DND-41 (cell line): Measurements from ENCODE around the gene CLTB.
"Not testable (repeated sequence)": the region's sequence is repeated elsewhere in the genome, so short reads cannot be mapped to it uniquely, and the experiment has no call there.

Experiments used
- ATAC-seq: fragments of 200-7000 bp; cut with Tn5 transposase; 3 replicates; pipeline ENCODE4 v1.9.1; 2021; ENCODE audit warnings: low read depth; ENCODE audit not compliant: insufficient read depth
- DNase-seq: peaks from one replicate; pipeline ENCODE4 v3.0.0-alpha.2; 2020
- H2AFZ ChIP-seq: 2 replicates; pipeline ENCODE4 v1.6.0; 2012; ENCODE audit warnings: low read depth, low read length
- H3K27ac ChIP-seq: 2 replicates; pipeline ENCODE4 v1.5.1; 2012; ENCODE audit warnings: low read length, inconsistent platforms
- H3K27me3 ChIP-seq: fragments of 200-600 bp; sonication (generic); 2 replicates; pipeline ENCODE4 v1.6.0; 2012; ENCODE audit warnings: low read length, mild to moderate bottlenecking, inconsistent platforms; ENCODE audit not compliant: insufficient read depth, poor library complexity
- H3K36me3 ChIP-seq: 2 replicates; pipeline ENCODE4 v1.5.1; 2012; ENCODE audit warnings: low read length, inconsistent platforms; ENCODE audit not compliant: insufficient read depth
- H3K4me1 ChIP-seq: 2 replicates; pipeline ENCODE4 v1.5.1; 2012; ENCODE audit warnings: mild to moderate bottlenecking, low read length; ENCODE audit not compliant: insufficient read depth
- H3K4me2 ChIP-seq: 2 replicates; pipeline ENCODE4 v1.6.0; 2012; ENCODE audit warnings: mild to moderate bottlenecking, moderate library complexity, low read length, inconsistent platforms; ENCODE audit not compliant: insufficient read depth
- H3K4me3 ChIP-seq, 2 experiments: fragments of 200-600 bp in 1 of 2; shearing (Covaris generic) in 1 of 2; 2 replicates each; pipeline ENCODE4 v1.5.1; 2012 to 2016; ENCODE audit warnings: inconsistent platforms in 2 of 2, low read length in 2 of 2, mild to moderate bottlenecking in 2 of 2, low read depth in 1 of 2, moderate library complexity in 1 of 2
- H3K79me2 ChIP-seq: 2 replicates; pipeline ENCODE4 v1.6.0; 2012; ENCODE audit warnings: low read length, inconsistent platforms; ENCODE audit not compliant: insufficient read depth
- H3K9ac ChIP-seq: 2 replicates; pipeline ENCODE4 v1.6.0; 2012; ENCODE audit warnings: low read depth, mild to moderate bottlenecking, inconsistent platforms, low read length, moderate library complexity
- H3K9me3 ChIP-seq: 2 replicates; pipeline ENCODE4 v1.5.1; 2012; ENCODE audit warnings: low read length, moderate library complexity, mild to moderate bottlenecking, inconsistent platforms; ENCODE audit not compliant: insufficient read depth, severe bottlenecking
- H4K20me1 ChIP-seq: 2 replicates; pipeline ENCODE4 v1.6.0; 2012; ENCODE audit warnings: low read length; ENCODE audit not compliant: insufficient read depth
- CTCF ChIP-seq: IDR thresholded peaks from 2 replicates; pipeline ENCODE4 v1.5.1; 2012; ENCODE audit warnings: borderline replicate concordance, low read length, moderate library complexity, mild to moderate bottlenecking; ENCODE audit not compliant: poor library complexity, severe bottlenecking; ENCODE audit errors: extremely low read depth
- EZH2 ChIP-seq: IDR thresholded peaks from 3 replicates; pipeline ENCODE4 v1.6.1; 2012; ENCODE audit warnings: borderline replicate concordance, low read depth, mild to moderate bottlenecking, moderate library complexity, low read length, inconsistent platforms; ENCODE audit not compliant: severe bottlenecking

CLTB gene

DNA sequence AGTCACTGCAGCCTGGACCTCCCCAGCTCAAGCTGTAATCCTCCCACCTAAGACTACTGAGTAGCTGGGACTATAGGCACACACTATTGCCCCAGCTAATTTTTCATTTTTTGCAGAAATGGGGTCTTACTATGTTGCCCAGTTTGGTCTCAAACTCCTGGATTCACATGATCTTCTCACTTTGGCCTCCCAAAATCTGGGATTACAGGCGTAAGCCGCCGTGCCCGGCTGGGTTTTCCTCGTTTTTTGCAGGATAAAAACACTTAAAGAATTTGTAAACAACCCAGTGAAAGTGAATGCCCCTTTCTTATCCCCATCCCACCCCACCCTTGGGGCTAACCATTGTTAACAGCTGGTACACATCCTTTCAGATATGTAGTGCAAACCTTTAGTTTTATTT lies 7.7 kb downstream of the CLTB start:
- TF ChIP-seq EZH2 (no peak), CTCF (no peak)
- Histone ChIP-seq H3K4me1 (peaks cover 5% of the 10 kb centered on the region; the same call in 1 of the 2 replicates), H3K27ac (no peak overlapping the region), H3K9me3 (no peaks in the 10 kb centered on the region), H3K36me3 (peaks cover 53% of the 10 kb centered on the region), H4K20me1 (peaks cover 15% of the 10 kb centered on the region; the same call in 1 of the 2 replicates), H3K4me3 (no peak overlapping the region), H3K9ac (no peak overlapping the region), H3K27me3 (no peaks in the 10 kb centered on the region), H2AFZ (no peak overlapping the region), H3K4me2 (no peak overlapping the region), H3K79me2 (peaks cover 17% of the 10 kb centered on the region; the same call in 1 of the 2 replicates)
- DNase-seq (no peak), ATAC-seq (no peak)

GRCh38 chr5:176408252-176408573 lies 8.1 kb downstream of the CLTB start:
- not testable (repeated sequence) for H3K9me3 ChIP-seq, H3K27me3 ChIP-seq, H3K4me2 ChIP-seq, H3K9ac ChIP-seq, ATAC-seq, H2AFZ ChIP-seq, H3K4me3 ChIP-seq, H3K27ac ChIP-seq, DNase-seq, H3K4me1 ChIP-seq
- Histone ChIP-seq H3K36me3 (peaks cover 53% of the 10 kb centered on the region), H3K79me2 (peaks cover 14% of the 10 kb centered on the region; the same call in 1 of the 2 replicates), H4K20me1 (peaks cover 11% of the 10 kb centered on the region; the same call in 1 of the 2 replicates)

DNA sequence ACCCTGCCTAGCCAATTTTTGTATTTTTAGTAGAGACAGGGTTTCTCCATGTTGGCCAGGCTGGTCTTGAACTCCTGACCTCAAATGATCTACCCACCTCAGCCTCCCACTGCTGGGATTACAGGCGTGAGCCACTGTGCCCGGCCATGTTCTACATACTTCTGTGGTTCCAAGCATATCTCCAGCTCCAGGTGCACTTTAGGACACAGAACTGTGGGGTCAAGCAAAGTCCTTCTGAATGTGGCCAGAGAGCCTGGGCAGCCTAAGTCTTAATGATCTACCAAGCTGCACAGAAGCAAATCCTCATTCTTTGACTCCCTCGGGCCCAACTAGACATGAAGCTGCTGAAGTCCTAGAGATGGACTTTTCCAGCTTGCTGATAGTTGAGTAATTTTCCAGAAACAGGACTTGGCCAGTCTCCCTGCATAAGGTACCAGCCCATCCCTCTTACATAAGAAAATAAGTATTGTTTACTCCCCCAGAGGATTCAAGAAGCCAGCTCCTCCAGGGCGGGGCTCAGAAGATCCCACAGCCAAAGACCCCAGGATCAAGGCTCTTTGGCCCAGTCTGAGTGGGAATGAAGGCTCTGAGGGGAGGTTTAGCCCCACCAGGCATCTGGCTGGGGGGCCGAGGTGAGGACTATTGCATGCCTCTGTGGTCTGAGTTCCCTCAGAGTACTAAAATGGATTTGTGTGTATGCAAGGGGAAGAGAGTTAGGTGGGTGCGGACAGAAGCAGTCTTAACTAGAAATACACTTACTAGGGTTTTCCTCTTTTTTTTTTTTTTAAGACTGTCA lies 8.7 kb downstream of the CLTB start:
- Histone ChIP-seq H3K36me3 (peaks cover 53% of the 10 kb centered on the region), H3K9ac (no peak overlapping the region), H3K4me3 (no peak overlapping the region), H3K9me3 (no peaks in the 10 kb centered on the region), H2AFZ (no peak overlapping the region), H3K27ac (no peak overlapping the region), H3K27me3 (no peaks in the 10 kb centered on the region), H4K20me1 (peaks cover 8% of the 10 kb centered on the region; the same call in 1 of the 2 replicates), H3K4me1 (no peaks in the 10 kb centered on the region; the same call in 1 of the 2 replicates), H3K4me2 (no peak overlapping the region), H3K79me2 (peaks cover 10% of the 10 kb centered on the region; the same call in 1 of the 2 replicates)
- ATAC-seq (no peak), DNase-seq (no peak)
- no peak for TF ChIP-seq EZH2
- no peak for TF ChIP-seq CTCF

GRCh38 chr5:176406436-176407052 lies 9.8 kb downstream of the CLTB start:
- H3K27ac ChIP-seq = no peak overlapping the region
- ATAC-seq = no peak

More at GRCh38 chr5:176406436-176407052, 9.8 kb downstream of the CLTB start:
- peaks cover 48% of the 10 kb centered on the region for H3K36me3 ChIP-seq
- H3K9me3 ChIP-seq = no peaks in the 10 kb centered on the region
- no peak overlapping the region for H3K4me3 ChIP-seq
- no peak overlapping the region for H2AFZ ChIP-seq
- peaks cover 4% of the 10 kb centered on the region; the same call in 1 of the 2 replicates for H3K79me2 ChIP-seq
- H3K4me1 ChIP-seq = no peaks in the 10 kb centered on the region; the same call in 1 of the 2 replicates
- peaks cover 7% of the 10 kb centered on the region; the same call in 1 of the 2 replicates for H4K20me1 ChIP-seq
- H3K9ac ChIP-seq = no peak overlapping the region
- TF ChIP-seq EZH2 (no peak), CTCF (no peak)
- H3K4me2 ChIP-seq = no peak overlapping the region
- H3K27me3 ChIP-seq = no peaks in the 10 kb centered on the region
- no peak for DNase-seq
